H9 (cell line): ENCODE results near the gene RFC4. TPM values are rescaled to one million over a fixed set of nuclear protein-coding genes. Genes with fewer than 3 reads are reported as not detected.

Source experiments
- DNase-seq: peaks from one replicate; pipeline ENCODE4 v3.0.0-alpha.2; 2017
- H2AFZ ChIP-seq: one replicate; pipeline ENCODE4 v1.6.1; 2013; ENCODE audit warnings: mild to moderate bottlenecking, low read length, control low read depth, moderate library complexity
- H2AK5ac ChIP-seq: 2 replicates; pipeline ENCODE4 v1.6.1; 2013; ENCODE audit warnings: low read length, control low read depth, mixed read lengths; ENCODE audit not compliant: insufficient read length
- H2BK120ac ChIP-seq: one replicate; pipeline ENCODE4 v1.6.1; 2013; ENCODE audit warnings: low read depth, mild to moderate bottlenecking, low read length, control low read depth, inconsistent platforms; ENCODE audit not compliant: poor library complexity, severe bottlenecking
- H2BK12ac ChIP-seq: 2 replicates; pipeline ENCODE4 v1.6.1; 2013; ENCODE audit warnings: low read length, control low read depth, mixed read lengths, low read depth; ENCODE audit not compliant: insufficient read length
- H2BK15ac ChIP-seq: 2 replicates; pipeline ENCODE4 v1.6.1; 2013; ENCODE audit warnings: low read depth, low read length, control low read depth
- H2BK20ac ChIP-seq: one replicate; pipeline ENCODE4 v1.6.1; 2013; ENCODE audit warnings: low read depth, mild to moderate bottlenecking, low read length, control low read depth, inconsistent platforms; ENCODE audit not compliant: poor library complexity, severe bottlenecking
- H2BK5ac ChIP-seq: 2 replicates; pipeline ENCODE4 v1.6.1; 2013; ENCODE audit warnings: low read length, control low read depth, mixed read lengths; ENCODE audit not compliant: insufficient read length
- H3K14ac ChIP-seq: 2 replicates; pipeline ENCODE4 v1.6.1; 2013; ENCODE audit warnings: low read length, control low read depth; ENCODE audit not compliant: insufficient read depth
- H3K18ac ChIP-seq: 2 replicates; pipeline ENCODE4 v1.6.1; 2013; ENCODE audit warnings: low read depth, mild to moderate bottlenecking, mixed read lengths, low read length, control low read depth; ENCODE audit not compliant: insufficient read length
- H3K23ac ChIP-seq: 2 replicates; pipeline ENCODE4 v1.6.1; 2013; ENCODE audit warnings: low read length, control low read depth, mixed read lengths, low read depth; ENCODE audit not compliant: insufficient read length
- H3K23me2 ChIP-seq: 2 replicates; pipeline ENCODE4 v1.6.1; 2013; ENCODE audit warnings: low read depth, mild to moderate bottlenecking, mixed read lengths, low read length, control low read depth; ENCODE audit not compliant: insufficient read length, poor library complexity, severe bottlenecking
- H3K27ac ChIP-seq: 2 replicates; pipeline ENCODE4 v1.5.1; 2013; ENCODE audit warnings: low read length, control low read depth, mixed read lengths, low read depth; ENCODE audit not compliant: insufficient read length
- H3K27me3 ChIP-seq: 2 replicates; pipeline ENCODE4 v1.6.1; 2013; ENCODE audit warnings: low read length, control low read depth, inconsistent platforms; ENCODE audit not compliant: insufficient read depth
- H3K4ac ChIP-seq: 2 replicates; pipeline ENCODE4 v1.6.1; 2013; ENCODE audit warnings: low read depth, mild to moderate bottlenecking, control low read depth, inconsistent platforms, low read length, moderate library complexity
- H3K4me1 ChIP-seq: 2 replicates; pipeline ENCODE4 v1.6.1; 2013; ENCODE audit warnings: low read length, control low read depth, inconsistent platforms; ENCODE audit not compliant: insufficient read depth
- H3K4me2 ChIP-seq: 2 replicates; pipeline ENCODE4 v1.6.1; 2013; ENCODE audit warnings: low read length, control low read depth, mixed read lengths; ENCODE audit not compliant: insufficient read length, insufficient read depth
- H3K56ac ChIP-seq: 2 replicates; pipeline ENCODE4 v1.6.1; 2013; ENCODE audit warnings: low read depth, mild to moderate bottlenecking, mixed read lengths, low read length, control low read depth; ENCODE audit not compliant: insufficient read length
- H3K79me1 ChIP-seq: 2 replicates; pipeline ENCODE4 v1.6.1; 2013; ENCODE audit warnings: low read depth, mild to moderate bottlenecking, moderate library complexity, low read length, control low read depth, inconsistent platforms; ENCODE audit not compliant: insufficient read depth, poor library complexity, severe bottlenecking
- H3K79me2 ChIP-seq: 2 replicates; pipeline ENCODE4 v1.6.1; 2013; ENCODE audit warnings: low read length, control low read depth, inconsistent platforms; ENCODE audit not compliant: insufficient read depth
- H3K9ac ChIP-seq: 2 replicates; pipeline ENCODE4 v1.6.1; 2013; ENCODE audit warnings: low read length, control low read depth, mixed read lengths; ENCODE audit not compliant: insufficient read length; ENCODE audit errors: extremely low read depth
- H3K9me3 ChIP-seq: one replicate; pipeline ENCODE4 v1.6.1; 2013; ENCODE audit warnings: low read depth, low read length, inconsistent platforms; ENCODE audit not compliant: control insufficient read depth
- H3T11ph ChIP-seq: one replicate; pipeline ENCODE4 v1.6.1; 2013; ENCODE audit warnings: mild to moderate bottlenecking, low read length, control low read depth, inconsistent platforms
- H4K20me1 ChIP-seq: one replicate; pipeline ENCODE4 v1.6.1; 2013; ENCODE audit not compliant: control insufficient read depth, insufficient read length, insufficient read depth
- H4K5ac ChIP-seq: 2 replicates; pipeline ENCODE4 v1.6.1; 2013; ENCODE audit warnings: low read depth, mild to moderate bottlenecking, mixed read lengths, low read length, control low read depth; ENCODE audit not compliant: insufficient read length
- H4K8ac ChIP-seq: replicated peaks from 2 replicates; pipeline ENCODE4 v1.6.1; 2013; ENCODE audit warnings: low read length, control low read depth, mixed read lengths, low read depth; ENCODE audit not compliant: insufficient read length
- H4K91ac ChIP-seq: 2 replicates; pipeline ENCODE4 v1.6.1; 2013; ENCODE audit warnings: low read depth, mild to moderate bottlenecking, moderate library complexity, mixed read lengths, low read length, control low read depth; ENCODE audit not compliant: insufficient read length
- H3K27ac Mint-ChIP-seq, 3 experiments: 2 replicates in 2 of 3; 3 replicates in 1 of 3; pipeline ENCODE4 v1.8.0; 2020 to 2021; ENCODE audit warnings: mixed read lengths in 3 of 3, mild to moderate bottlenecking in 1 of 3, moderate library complexity in 1 of 3
- H3K27me3 Mint-ChIP-seq: 2 replicates; pipeline ENCODE4 v1.8.0; 2021; ENCODE audit warnings: low read depth, mild to moderate bottlenecking, moderate library complexity, mixed read lengths
- H3K36me3 Mint-ChIP-seq, 3 experiments: 2 replicates in 2 of 3; 3 replicates in 1 of 3; pipeline ENCODE4 v1.8.0; 2020 to 2021; ENCODE audit warnings: low read depth in 3 of 3, mixed read lengths in 3 of 3; ENCODE audit not compliant: insufficient read depth in 1 of 3
- H3K4me1 Mint-ChIP-seq, 2 experiments: 2 replicates each; pipeline ENCODE4 v1.8.0; 2020; ENCODE audit warnings: mixed read lengths in 2 of 2
- H3K4me3 Mint-ChIP-seq, 2 experiments: 2 replicates in 1 of 2; 3 replicates in 1 of 2; pipeline ENCODE4 v1.8.0; 2020 to 2021; ENCODE audit warnings: mild to moderate bottlenecking in 2 of 2, mixed read lengths in 2 of 2, moderate library complexity in 1 of 2
- H3K9me3 Mint-ChIP-seq, 2 experiments: 2 replicates in 1 of 2; 3 replicates in 1 of 2; pipeline ENCODE4 v1.8.0; 2020; ENCODE audit warnings: mild to moderate bottlenecking in 2 of 2, mixed read lengths in 2 of 2, moderate library complexity in 1 of 2
- WGBS: extraction: QIAGEN DNeasy Blood & Tissue Kit; methylation state at CpG from one replicate; pipeline ENCODE4 v1.1.7; 2013; ENCODE audit warnings: missing lambda C conversion rate, low lambda C conversion rate, mixed read lengths; ENCODE audit not compliant: insufficient read length; ENCODE audit errors: extremely low coverage; 5-methylcytosine and 5-hydroxymethylcytosine counted together
- total RNA-seq: library from RNA; stranded (reverse); gene quantifications from 2 replicates; pipeline ENCODE4 v1.2.1, GENCODE V29; 2021
- TF ChIP-seq, protein P1 (sequence below): fragments of 200-600 bp; sonication (generic); conservative IDR thresholded peaks from 3 replicates; pipeline ENCODE4 v1.8.0; 2021; ENCODE audit warnings: antibody characterized with exemption, mild to moderate bottlenecking

RFC4 gene
- total RNA-seq, 1 experiment from 2014 or later: 108 TPM

DNA sequence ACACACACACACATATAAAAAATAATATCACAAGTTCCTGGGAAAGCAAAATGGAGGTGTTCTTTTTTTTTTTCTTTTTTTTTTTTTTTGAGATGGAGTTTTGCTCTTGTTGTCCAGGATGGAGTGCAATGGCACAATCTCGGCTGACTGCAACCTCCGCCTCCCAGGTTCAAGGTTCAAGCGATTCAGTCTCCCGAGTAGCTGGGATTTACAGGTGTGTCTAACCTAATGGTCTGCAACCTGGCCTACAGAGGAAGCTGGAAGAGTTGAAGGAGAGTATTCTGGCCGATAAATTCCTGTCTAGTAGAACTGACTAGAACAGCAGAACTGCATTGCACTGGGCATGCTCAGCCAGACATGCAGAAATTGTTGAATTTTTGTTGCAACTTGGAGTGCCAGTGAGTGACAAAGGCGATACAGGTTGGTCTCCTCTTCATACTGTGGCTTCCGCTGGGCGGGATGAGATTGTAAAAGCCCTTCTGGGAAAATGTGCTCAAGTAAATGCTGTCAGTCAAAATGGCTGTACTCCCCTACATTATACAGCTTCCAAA is 45.3 kb downstream of the RFC4 start:
- H3K27ac Mint-ChIP-seq: no peak overlapping the region
- H2AFZ ChIP-seq: no peak overlapping the region

More for the DNA sequence above, 45.3 kb downstream of the RFC4 start:
- no peak overlapping the region for H2BK20ac ChIP-seq
- no peaks in the 10 kb centered on the region for H3K79me1 ChIP-seq
- Mint-ChIP-seq H3K27me3 (peaks cover 2% of the 10 kb centered on the region; the same call in 1 of the 2 replicates), H3K9me3 (peaks cover 4 to 7% of the 10 kb centered on the region in 2 experiments; a peak in 4 of 5 replicates), H3K4me3 (no peak overlapping the region; a peak in 1 of 5 replicates), H3K36me3 (no peaks in the 10 kb centered on the region), H3K4me1 (peaks cover 4 to 9% of the 10 kb centered on the region in 2 experiments; a peak in 3 of 4 replicates)
- no peak overlapping the region for H3K4ac ChIP-seq
- TF ChIP-seq, protein P1, sequence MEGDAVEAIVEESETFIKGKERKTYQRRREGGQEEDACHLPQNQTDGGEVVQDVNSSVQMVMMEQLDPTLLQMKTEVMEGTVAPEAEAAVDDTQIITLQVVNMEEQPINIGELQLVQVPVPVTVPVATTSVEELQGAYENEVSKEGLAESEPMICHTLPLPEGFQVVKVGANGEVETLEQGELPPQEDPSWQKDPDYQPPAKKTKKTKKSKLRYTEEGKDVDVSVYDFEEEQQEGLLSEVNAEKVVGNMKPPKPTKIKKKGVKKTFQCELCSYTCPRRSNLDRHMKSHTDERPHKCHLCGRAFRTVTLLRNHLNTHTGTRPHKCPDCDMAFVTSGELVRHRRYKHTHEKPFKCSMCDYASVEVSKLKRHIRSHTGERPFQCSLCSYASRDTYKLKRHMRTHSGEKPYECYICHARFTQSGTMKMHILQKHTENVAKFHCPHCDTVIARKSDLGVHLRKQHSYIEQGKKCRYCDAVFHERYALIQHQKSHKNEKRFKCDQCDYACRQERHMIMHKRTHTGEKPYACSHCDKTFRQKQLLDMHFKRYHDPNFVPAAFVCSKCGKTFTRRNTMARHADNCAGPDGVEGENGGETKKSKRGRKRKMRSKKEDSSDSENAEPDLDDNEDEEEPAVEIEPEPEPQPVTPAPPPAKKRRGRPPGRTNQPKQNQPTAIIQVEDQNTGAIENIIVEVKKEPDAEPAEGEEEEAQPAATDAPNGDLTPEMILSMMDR: no peak
- H3T11ph ChIP-seq: no peak overlapping the region
- H4K5ac ChIP-seq: no peak overlapping the region
- H3K23ac ChIP-seq: no peak overlapping the region
- no peak overlapping the region for H3K27ac ChIP-seq
- H3K23me2 ChIP-seq: no peaks in the 10 kb centered on the region
- H3K9ac ChIP-seq: no peak overlapping the region
- no peak overlapping the region for H2BK15ac ChIP-seq
- no peak overlapping the region for H3K56ac ChIP-seq
- no peak overlapping the region for H2AK5ac ChIP-seq
- H2BK120ac ChIP-seq: no peak overlapping the region
- H4K91ac ChIP-seq: no peak overlapping the region
- no peaks in the 10 kb centered on the region for H3K9me3 ChIP-seq
- H4K8ac ChIP-seq: no peak overlapping the region
- H3K4me1 ChIP-seq: no peaks in the 10 kb centered on the region
- no peak overlapping the region for H2BK12ac ChIP-seq
- no peak overlapping the region for H2BK5ac ChIP-seq
- WGBS: no CpG with 5 or more reads among the region's 8 CpGs
- no peak overlapping the region for H3K14ac ChIP-seq
- no peak for DNase-seq
- no peak overlapping the region for H3K4me2 ChIP-seq
- H3K18ac ChIP-seq: no peak overlapping the region
- no peaks in the 10 kb centered on the region for H3K79me2 ChIP-seq
- no peaks in the 10 kb centered on the region for H3K27me3 ChIP-seq
- H4K20me1 ChIP-seq: no peaks in the 10 kb centered on the region
